CD4-positive, alpha-beta T cell treated with Interleukin-12 subunit alpha and Interleukin-12 subunit beta, for 1 hour (primary cell): Measurements from ENCODE around the gene COL4A3.

Experiments
- DNase-seq: peaks from one replicate; pipeline ENCODE4 v3.0.0-alpha.2; 2020

The COL4A3 gene

DNA sequence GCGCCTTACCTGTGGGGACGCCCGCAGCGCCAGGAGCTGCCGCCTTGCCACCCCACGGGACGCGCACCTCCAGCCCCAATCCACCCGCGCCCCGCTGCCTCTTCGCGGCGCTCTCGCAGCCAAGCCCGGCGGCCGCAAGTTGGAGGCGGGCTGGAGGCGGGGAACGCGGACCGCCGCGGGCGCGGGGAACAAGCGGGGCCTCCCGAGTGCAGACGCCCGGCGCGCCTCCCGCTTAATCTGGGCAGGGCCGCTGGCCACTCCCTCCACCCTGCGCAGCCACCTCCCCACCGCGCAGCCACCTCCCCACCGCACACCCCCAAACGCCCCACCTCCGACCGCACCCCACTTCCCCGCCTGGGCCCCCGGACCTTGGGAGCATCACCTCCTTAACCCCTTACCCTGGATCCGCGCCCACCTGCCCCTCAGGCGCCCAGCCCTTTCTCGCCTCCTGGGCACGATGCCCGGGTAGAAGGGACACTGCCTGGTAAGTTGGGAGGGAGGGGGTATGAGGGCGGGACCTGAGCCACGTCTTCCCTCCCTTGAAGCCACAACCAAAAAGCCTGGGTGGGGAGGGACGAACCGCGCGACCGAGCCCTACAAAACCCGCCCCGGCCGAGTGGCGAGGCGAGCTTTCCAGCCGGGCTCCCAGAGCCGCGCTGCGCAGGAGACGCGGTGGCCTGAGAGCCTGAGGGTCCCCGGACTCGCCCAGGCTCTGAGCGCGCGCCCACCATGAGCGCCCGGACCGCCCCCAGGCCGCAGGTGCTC lies at the start of gene COL4A3, which contains the start of gene COL4A4:
COL4A3 (plus strand) TSS at position 627 of the 765 bp plus-strand sequence; CDS start at position 730, 103 bp downstream.
COL4A4 (minus strand) TSS at position 208 of the 765 bp plus-strand sequence. CDS start 16,722 bp downstream, outside the sequence.
- no peak for DNase-seq

DNA sequence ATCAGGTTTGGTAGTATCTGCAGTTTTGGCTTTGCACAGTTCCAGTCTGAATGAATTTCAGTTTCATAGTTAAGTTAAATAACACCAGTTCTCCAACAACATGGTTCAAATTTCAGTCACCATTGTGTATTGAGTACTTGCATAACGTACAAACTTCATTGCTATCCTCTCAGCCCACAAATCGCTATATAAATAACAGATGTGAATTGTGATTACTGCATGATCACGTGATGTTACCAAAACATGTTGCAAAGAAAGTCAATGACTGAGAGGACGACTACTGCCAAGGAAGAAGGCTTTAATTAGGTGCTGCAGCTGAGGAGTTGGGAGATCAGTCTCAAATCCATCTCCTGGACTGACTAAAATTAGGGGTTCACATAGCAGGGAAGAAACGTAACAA lies 48.7 kb upstream of the COL4A3 start:
- no peak for DNase-seq

DNA sequence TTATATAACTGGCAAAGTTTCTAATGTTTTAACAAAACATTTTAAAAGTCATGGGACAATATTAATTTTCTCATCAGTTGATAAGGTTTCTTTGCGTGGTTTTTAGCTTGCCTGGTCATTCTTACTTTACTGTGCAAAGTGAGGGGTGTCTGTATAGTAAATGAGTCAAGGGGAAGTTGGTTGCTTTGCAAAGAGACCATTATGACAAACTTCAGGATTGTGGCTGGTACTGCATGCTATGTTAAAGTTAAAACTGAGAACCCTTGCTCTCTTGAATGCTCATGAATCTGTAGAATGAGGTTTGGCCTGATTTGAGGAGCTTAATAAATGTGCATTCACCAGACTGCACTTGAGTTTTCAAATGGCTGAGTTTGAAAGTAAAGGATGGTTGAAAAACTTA lies 47.4 kb upstream of the COL4A3 start:
- DNase-seq, result no peak

DNA sequence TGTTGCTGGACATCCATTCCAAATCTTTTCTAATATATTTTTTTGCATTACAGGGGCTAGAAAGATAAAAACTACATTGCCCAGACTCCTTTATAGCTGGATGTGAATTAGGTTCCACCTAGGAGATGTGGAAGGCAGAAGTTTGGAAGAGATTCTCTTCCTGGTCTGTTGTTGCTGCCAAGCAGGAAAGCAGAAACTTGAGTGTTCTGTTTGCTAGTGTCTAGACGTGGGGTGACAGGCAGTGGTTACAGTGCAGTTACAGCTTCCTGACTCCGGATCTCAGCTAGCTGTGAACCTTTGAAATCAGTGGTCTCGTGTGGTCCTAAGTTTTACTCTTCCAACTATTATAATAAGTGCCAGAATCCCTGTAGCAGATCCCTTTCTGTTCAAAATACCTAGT lies 46.6 kb upstream of the COL4A3 start:
- no peak for DNase-seq

DNA sequence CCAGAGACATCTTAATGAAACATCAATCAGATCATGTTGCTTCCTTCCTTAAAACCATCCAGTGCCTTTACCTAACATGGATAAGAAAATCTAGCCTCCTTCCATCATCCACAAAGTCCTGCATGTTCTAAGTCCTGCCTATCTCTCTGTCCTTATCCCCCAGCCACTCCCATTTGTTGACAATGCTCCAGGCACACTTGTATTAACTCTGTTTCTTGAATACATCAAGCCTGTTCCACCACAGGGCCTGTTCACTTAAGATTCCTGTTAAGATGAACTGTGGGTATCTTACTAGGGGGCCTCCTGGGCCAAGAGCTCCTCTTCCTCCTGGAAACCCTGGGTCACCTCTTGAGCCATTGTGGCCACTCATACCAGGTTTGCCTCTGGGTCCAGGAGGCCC lies 46.1 kb upstream of the COL4A3 start:
- DNase-seq, result no peak

DNA sequence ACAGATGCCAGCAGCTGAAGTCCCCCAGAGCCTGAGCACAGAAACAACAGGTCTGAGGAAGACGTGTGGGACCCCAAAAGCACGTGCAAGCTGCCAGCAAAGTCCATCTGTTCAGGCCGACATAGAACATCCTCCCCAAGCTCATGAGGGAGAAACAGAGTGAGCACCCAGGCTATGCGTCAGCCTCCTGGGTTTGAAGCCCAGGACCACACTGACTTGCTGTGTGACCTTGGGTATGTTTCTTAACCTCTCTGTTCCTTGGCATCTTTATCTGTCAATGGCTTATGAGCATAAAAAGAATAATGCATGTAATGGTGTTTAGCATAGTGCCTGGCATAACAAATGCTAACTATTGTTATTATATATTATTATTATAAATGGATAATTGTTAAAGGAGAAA lies 40.7 kb upstream of the COL4A3 start:
- no peak for DNase-seq

DNA sequence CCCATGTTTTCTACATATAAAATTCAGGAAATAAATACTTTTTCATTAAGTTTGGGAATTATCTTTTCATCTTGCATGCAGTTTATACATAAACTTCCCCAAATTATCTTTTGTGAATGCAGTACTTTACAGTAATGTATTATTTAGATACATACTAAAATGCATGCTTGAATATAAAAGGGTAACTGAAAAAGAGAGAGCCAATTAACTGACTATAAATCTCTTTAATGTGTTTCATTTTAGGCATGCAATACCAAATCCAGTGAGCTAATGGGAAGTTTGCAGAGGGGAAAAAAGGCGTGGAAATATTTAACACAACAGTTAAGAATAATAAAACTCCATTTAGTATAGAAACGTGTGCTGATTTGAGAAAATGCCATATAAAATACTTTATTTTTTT lies 39.6 kb upstream of the COL4A3 start:
- no peak for DNase-seq

DNA sequence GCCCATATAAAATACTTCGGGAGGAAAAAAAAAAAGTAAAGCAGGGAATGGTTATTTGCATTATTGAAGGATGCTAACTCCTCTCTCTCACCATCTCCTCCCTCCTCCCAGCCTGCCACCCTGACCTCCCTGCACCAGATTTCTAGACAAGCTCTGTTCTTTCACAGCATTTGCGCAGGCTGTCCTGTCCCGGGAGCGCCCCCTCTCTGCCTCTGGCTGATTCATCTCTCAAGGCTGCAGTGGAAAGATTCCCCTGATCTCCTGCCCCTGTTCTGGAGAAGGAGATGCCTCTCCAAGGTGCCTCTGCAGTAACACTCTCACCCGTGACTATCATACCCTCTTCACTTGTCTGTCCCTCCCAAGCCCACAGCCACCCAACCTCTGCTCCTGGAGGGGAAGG lies 38.9 kb upstream of the COL4A3 start:
- no peak for DNase-seq

DNA sequence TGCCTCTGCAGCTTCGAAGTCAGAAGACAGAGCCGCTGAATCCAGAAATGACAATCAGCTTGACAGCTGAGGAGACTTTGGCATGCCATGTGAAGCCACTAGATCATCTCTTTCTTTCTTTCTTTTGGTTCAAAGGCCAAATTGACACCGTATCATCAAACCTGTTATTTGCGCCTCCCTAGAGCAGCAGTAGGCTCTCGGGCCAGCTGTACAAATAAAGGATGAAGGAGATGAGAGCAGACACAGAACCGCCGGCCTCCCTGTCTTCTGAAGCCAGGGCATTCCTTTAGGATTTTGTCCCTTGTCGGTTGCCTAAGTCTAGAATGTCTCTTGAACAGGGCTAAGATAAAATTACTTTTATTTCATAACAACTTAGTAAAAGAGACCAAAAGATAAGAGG lies 37.2 kb upstream of the COL4A3 start:
- no peak for DNase-seq

DNA sequence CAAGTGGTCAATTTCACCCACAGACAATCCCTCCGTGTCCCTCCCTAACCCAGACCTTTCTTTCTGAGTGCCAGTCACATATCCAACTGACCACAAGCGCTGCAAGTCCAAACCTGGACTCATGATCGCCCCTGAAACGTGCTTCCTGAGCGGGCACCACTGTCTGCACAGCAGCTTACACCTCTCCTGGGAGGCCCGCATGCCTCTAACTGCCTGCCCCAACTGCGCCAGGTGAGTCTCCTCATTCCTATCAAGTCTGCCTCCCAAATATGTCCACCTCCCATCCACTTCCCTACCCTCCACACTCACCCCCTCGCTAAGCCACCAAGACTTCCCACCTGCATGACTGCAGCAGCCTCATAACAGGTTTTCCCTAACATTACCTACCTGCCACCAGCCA lies 33.8 kb upstream of the COL4A3 start:
- DNase-seq, result no peak

DNA sequence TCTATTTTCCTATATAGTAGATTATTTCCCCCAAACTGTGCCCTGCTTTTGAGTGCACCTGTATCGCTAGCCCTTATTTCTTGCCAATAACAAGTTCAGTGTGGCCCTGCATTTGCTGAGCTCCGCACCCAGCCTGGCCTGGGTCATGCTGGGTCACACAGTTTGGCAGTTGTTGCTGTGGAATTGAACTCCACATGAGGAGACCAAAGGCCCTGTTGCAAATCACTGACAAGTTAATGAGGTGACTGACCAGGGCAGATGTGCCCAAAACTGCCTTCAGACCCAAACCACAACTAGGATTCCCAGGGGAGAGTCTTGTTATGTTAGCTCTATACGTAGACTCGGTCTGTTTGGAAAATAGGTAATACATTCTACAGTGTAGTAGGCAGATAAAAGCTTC lies 31.4 kb upstream of the COL4A3 start:
- no peak for DNase-seq

DNA sequence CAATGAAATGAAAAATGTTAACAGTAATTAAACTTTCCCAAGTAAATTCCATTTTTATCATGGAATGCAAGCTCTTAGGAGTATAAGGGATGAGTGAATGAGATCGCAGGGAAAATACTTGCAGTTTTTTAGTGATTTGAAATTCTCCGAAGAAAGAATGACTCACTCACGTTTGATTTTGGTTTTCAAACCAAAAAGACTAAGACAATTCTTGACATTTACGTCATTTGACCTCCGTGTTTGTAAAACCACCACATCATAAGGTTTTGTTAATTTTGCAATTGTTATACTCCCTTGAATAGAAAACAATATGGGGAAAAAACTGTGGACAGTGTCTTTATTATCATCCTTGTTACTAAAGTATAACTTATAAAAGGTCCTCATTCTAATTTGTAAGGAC lies 29.8 kb upstream of the COL4A3 start:
- no peak for DNase-seq

DNA sequence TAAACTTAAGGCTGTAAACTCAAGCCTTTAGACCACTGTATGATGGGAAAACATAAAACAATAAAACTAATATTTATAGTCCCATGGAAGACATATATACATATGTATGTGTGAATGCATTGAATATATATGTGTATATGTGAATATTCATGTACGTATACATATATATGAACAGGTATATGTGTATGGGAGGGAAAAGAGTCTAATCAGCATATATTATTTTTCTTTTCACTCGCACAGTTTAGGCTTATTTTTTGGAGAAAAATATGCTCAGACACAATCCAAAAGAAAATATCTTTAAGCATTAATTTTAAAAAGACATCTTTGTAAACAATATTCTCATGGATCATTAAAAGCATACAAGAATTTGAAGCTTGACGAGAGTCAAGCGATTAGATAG lies 23.1 kb upstream of the COL4A3 start:
- no peak for DNase-seq

DNA sequence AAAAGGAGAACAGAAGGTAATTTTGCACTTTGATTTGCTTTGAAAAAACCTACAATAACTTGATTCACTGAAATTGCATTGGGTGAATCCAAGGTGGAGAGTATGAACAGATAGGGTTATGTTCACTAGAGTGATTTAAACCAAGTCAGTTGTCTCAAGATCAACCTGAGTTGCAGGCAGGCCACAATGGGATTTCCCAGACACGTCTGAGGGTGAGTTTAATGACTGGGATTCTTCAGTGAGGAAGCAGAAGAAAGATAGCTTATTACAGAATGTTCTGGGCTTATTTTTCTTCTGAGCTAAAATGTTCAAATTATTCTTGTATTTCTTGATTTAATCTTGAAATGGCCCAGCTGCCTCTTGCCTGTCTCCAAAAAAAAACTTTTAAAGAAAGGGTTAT lies 20.5 kb upstream of the COL4A3 start:
- no peak for DNase-seq

DNA sequence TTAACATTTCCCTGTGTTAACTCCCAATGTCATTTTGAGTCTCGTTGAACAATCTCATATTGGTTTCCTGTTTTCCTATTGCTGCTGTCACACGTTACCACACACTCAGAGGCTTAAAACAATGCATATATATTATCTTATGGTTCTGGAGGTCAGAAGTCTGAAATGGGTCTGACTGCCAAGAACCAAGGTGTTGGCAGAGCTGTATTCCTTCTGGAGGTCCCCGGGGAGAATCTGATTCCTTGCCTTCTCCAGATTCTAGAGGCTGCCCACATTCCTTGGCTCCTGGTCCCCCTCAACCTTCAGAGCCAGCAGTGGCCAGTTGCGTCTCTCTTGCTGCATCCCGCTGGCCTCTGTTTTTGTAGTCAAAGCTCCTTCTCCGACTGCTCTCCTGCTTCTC lies 18.0 kb upstream of the COL4A3 start:
- DNase-seq, result no peak

DNA sequence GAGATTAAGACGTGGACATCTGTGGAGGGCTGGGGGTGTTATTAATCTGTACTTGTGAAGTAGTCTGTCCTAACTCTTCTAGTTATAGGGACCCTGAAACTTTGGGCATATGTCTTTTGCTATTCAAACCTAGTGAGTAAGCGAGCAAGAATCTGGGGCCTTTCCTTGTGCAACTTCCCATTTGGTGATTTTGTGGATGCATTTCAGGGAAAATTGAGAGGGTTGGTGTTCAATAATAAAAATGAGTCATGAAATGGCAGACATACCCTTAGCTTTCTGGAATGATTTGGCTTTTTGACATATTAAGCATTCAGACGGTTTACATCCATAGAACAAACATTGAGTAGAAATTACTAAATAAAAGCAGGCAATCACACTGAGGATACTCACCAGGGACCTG lies 17.4 kb upstream of the COL4A3 start:
- DNase-seq, result no peak

DNA sequence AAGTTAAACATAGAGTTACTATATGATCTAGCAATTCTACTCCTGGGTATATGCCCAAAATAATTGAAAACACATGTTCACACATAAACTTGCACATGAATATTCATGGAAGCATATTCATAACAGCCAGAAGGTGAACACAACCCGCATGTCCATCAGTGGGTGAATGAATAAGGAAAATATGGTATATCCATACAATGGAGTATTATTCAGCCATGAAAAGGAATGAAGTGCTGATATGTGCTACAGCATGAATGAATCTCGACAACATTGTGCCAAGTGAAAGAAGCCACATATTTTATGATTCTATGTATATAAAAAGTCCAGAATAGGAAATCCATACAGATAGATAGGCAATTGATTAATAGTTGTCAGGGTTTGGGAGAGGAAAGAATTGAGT lies 16.3 kb upstream of the COL4A3 start:
- no peak for DNase-seq

DNA sequence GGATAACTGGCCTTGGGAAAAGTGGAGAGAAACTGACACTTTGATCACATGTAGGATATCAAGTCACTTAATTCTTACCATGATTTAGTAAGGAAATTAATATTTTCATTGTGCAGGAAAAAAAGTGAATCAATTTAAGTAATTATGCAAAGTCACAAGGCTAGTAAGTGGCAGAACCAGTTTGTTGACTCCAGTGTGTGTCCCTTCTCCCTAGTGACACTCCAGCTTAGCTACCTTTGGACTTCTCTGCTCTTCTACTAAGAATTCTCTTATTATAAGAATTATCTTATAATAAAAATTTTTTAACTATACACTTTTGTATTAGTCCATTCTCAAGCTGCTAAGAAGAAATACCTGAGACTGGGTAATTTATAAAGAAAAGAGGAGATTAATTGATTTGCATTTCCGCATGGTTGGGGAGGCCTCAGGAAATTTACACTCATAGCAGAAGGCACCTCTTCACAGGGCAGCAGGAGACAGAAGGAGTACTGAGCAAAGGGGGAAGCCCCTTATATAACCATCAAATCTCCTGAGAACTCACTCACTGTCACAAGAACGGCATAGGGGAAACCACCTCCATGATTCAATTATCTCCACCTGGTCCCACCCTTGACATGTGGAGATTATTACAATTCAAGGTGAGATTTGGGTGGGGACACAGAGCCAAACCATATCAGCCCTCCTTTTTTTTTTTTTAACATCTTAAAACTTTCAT lies 14.0 kb upstream of the COL4A3 start:
- DNase-seq, result no peak

DNA sequence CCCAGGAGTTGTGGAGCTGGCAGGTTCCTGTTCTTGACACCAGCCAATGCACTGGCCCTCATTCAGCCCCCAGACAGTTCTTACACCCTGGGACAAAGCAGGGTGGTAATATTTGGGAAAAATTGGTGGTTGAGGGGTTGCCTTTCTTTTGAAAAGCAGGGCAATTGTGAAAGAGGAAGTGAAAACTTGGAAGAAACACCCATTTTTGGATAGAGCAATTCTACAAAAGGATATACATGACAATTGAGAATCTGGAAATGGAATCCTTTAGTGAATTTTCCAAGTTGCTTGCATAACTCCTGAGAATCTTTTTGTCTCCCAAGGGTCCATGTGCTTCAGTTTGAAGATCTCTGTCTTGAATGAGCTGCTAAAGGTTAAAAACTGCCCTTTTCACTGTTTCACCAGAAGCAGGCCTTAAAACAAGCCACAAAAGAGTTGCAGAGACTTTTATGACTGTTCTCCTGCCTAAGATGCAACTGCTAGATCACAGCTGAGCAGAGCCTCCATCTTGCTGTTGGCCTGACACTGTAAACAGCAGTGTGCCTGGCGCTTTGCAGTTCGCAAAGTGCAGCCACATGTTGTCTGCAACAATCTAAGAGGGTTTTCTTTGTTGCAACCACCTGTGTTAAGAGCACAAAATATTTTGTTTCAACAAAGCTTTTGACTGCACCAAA lies 12.2 kb upstream of the COL4A3 start:
- DNase-seq, result no peak

DNA sequence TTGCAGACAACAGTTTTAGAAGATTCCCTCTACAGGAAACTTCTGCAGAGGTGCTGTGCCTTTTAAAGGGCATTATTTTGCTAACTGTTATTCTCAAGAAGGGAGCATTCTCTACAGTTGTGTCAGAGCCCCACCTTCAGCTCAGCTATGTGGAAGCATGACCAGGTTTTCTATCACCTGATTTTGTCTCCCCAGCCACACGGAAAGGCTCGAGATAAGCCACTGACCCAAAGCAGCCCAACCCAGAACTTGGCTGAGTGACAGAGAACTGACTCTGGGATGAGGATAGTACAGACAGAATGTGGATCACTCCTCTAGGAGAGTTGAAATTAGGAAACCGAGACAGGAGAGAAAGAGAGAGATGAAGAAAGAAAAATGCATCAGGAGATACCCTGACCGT lies 11.1 kb upstream of the COL4A3 start:
- DNase-seq, result no peak

DNA sequence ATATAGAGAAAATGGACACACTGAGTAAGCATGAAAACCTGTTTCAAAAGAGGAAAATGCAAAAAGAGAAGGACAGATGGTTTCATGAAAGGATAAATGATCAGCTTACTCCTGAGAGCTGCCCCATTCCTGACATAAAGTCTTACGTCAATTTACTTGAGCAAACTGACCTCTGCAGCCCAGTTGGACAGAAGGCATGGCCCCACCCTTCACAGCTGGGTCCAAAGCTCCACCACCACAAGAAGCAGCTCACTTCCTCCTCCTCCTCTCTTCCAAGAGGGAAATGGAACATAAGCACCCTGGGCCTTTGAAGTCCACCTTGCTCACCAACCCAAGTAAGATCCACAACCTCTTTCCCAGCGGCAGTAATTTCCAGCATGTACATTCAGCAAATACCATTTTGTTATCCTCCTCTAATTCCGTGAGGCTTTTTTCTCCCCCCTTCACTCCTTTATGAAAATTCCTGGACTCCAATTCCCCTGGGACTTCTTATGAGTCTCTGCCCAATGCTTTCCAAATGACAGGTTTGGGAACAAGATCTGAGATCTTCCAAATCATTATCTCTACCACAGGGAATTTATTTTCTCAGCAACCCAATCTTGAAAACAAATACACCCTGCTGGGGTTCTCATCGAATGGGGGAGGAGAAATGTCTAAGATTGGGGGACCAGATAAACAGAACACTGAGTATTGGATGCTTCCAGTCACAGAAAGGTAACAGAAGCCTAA lies 10.5 kb upstream of the COL4A3 start:
- DNase-seq, result no peak

DNA sequence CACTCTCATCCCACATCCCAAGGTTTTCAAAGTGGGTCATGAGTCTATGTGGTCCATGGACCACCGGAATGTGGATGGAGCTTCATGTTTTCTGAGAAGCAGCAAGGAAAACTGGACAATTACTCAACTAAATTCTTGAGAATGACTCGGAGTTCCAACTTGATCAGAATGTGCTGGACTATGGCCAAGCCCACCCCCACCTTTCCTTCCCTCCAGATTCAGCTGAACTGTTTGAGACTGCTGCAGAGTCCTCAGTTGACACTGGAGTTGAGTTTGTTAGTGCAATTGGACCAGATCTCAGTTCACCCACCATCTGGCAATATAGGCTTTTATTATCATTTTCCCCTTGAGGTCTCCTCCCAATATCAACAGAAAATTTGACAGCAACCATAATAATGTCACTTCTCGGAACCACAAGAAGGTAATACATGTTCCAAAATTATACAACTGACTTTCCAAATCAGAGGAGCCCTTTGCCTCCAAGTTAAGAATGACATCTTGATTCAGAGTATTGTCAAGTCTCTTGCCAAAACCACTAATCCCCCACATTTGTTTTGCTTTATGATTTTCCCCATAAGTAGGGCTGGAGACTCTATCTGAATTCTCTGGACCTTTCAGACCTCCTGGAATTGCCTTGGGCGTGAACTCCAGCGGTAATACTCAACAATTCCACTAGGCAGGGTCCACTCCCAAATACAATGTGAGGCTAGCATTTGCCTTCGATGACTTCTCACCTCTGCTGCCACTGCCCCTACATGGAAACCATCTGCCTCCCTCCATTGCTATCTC lies 9.2 kb upstream of the COL4A3 start:
- DNase-seq, result no peak
